ENCODE data around the gene THAP4. TPM values are rescaled to one million over a fixed set of nuclear protein-coding genes. Genes with fewer than 3 reads are reported as not detected.

Gene THAP4
- polyA plus RNA-seq, 1 of the 3 experiments (the other 2 are of a cell fraction): 64.7 TPM

DNA sequence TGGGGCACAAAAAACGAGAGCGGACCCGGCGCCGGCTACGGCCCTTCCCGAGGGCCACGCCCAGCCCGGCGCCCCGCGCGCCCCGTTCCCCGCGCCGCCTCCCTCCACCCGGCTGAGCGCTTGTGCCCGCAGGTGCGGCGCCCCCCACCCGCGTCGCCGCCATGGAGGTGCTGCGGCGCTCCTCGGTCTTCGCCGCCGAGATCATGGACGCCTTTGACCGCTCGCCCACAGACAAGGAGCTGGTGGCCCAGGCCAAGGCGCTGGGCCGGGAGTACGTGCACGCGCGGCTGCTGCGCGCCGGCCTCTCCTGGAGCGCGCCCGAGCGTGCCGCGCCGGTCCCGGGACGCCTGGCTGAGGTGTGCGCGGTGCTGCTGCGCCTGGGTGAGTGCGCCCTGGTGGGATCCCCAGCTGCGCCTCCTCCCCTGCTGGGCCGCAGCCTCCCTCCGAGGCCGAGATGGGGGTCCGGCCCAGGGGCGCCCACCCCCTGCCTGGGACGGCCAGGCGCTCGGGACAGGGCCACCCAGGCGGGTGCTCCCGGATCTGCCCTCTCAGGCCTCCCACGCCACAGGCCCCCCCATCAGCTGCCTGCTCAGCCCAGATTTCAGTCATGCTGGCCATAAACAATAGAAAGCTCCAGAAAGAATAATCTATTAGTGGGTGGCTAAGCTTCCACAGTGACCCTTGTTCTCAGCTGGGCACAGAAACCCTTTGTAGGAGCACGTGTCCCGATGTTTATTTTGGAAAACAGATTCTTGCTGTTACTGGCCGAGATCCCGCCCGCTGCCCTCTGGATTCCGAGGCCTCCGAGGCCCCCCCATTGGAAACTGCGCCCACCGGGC is 77.4 kb downstream of the THAP4 start (continued):
- TF ChIP-seq, protein P1, sequence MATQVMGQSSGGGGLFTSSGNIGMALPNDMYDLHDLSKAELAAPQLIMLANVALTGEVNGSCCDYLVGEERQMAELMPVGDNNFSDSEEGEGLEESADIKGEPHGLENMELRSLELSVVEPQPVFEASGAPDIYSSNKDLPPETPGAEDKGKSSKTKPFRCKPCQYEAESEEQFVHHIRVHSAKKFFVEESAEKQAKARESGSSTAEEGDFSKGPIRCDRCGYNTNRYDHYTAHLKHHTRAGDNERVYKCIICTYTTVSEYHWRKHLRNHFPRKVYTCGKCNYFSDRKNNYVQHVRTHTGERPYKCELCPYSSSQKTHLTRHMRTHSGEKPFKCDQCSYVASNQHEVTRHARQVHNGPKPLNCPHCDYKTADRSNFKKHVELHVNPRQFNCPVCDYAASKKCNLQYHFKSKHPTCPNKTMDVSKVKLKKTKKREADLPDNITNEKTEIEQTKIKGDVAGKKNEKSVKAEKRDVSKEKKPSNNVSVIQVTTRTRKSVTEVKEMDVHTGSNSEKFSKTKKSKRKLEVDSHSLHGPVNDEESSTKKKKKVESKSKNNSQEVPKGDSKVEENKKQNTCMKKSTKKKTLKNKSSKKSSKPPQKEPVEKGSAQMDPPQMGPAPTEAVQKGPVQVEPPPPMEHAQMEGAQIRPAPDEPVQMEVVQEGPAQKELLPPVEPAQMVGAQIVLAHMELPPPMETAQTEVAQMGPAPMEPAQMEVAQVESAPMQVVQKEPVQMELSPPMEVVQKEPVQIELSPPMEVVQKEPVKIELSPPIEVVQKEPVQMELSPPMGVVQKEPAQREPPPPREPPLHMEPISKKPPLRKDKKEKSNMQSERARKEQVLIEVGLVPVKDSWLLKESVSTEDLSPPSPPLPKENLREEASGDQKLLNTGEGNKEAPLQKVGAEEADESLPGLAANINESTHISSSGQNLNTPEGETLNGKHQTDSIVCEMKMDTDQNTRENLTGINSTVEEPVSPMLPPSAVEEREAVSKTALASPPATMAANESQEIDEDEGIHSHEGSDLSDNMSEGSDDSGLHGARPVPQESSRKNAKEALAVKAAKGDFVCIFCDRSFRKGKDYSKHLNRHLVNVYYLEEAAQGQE (IDR thresholded peaks at IDR 0.05; ENCODE audit: low read depth, low read length): no peak

DNA sequence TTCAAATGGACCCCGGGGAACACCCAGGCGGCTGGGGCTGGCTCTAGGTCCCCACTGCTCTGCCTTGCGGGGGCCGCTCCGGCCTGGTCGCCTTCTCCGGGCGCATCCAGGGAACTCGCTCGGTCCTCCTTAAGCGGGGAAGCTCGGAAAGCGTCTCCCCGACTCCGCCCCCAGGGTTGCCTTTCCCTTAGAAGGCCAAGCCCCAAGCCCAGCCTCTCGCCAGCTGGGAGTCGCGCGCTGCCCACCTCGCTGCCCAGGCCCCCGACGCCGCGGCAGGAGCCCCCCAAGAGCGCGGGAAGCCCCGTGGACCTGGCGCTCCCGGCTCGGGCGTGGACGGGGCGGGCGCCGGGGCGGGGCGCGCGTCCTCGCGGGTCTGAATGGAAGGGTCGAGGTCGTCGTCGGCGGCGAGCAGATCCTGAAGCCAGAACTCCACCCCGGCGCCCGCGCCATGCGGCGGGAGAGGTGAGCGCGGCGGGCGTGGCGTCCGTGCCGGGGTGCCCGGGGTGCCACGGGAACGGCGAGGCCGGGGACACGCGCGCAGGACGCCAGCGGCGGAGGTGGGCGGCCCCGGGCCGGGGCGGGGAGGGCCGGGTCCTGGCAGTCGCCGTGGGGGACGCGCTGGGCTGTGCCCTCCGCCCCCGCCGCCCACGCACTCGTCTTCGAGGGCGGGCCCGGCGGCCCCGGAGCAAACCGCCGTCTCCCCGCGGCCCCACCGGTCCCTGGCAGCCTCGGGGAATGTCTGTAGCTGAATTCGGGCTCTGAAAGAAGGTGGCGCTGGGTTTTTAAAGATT is 78.2 kb downstream of the THAP4 start, which contains the start of gene BOK:
Gene BOK (plus strand): TSS at position 214 of the 791 bp plus-strand sequence. CDS start 739 bp downstream, outside the sequence.
- no peaks in the 10 kb centered on the region for H3K79me2 ChIP-seq (ENCODE audit: insufficient read depth)

More for the DNA sequence above, 78.2 kb downstream of the THAP4 start, which contains the start of gene BOK:
- DNase-seq: peak; percentile 65
- POLR2A ChIA-PET: no interaction called here
- Histone ChIP-seq H3F3A (replicated peaks; ENCODE audit: insufficient read depth) (no peaks in the 10 kb centered on the region), H3K9ac (no peak within 1 kb of the TSS), H3K4me2 (peak within 1 kb of the TSS; percentile 15; the same call in 1 of the 2 replicates), H3K4me1 (ENCODE audit: control insufficient read depth in 1 of 2, insufficient read depth in 2 of 2, low read depth in 1 of 2, low read length in 1 of 2) (peaks cover 0 to 29% of the 10 kb centered on the region in 2 experiments; a peak in 1 of 4 replicates), H3K9me2 (no peaks in the 10 kb centered on the region), H4K20me1 (ENCODE audit: insufficient read depth) (no peaks in the 10 kb centered on the region), H3K9me3 (peaks cover 12% of the 10 kb centered on the region; the same call in 1 of the 2 replicates), H3K4me3 (ENCODE audit: low read depth in 2 of 2, low read length in 1 of 2) (peak within 1 kb of the TSS; percentile 45 to 49; a peak in 3 of 4 replicates), H3K36me3 (replicated peaks in 1 of 2; ENCODE audit: control insufficient read depth in 1 of 2, insufficient read depth in 2 of 2, low read length in 1 of 2) (no peaks in the 10 kb centered on the region), H3K27ac (ENCODE audit: low read depth in 2 of 2, low read length in 1 of 2) (no peak within 1 kb of the TSS; a peak in 1 of 4 replicates), H3K27me3 (ENCODE audit: insufficient read depth) (peaks cover 8% of the 10 kb centered on the region; the same call in 1 of the 2 replicates), H2AFZ (ENCODE audit: low read depth) (0 out of 2 replicates have a peak within 1 kb of the TSS, but pooled peaks have one; percentile 68)
- WGBS (ENCODE audit: low lambda C conversion rate): 2% methylated on average over 14 of the region's 98 CpGs
- CTCF ChIA-PET: interaction anchor here (0.7 kb wide), 1 partner anchor 10 kb away, joined by 3 read pairs; no protein-coding TSS in a partner anchor
- TF ChIP-seq RXRA (IDR thresholded peaks at IDR 0.05; ENCODE audit: borderline replicate concordance, low read depth): no peak
- no peak for TF ChIP-seq EZH2phosphoT487 (IDR thresholded peaks at IDR 0.05; ENCODE audit: borderline replicate concordance, low read depth)
- TF ChIP-seq MAX (IDR thresholded peaks at IDR 0.05; ENCODE audit: low read depth): no peak
- no peak for TF ChIP-seq NRF1 (IDR thresholded peaks at IDR 0.05; ENCODE audit: low read depth, low read length)
- TF ChIP-seq ELF1 (IDR thresholded peaks at IDR 0.05): no peak
- TF ChIP-seq, protein P2, sequence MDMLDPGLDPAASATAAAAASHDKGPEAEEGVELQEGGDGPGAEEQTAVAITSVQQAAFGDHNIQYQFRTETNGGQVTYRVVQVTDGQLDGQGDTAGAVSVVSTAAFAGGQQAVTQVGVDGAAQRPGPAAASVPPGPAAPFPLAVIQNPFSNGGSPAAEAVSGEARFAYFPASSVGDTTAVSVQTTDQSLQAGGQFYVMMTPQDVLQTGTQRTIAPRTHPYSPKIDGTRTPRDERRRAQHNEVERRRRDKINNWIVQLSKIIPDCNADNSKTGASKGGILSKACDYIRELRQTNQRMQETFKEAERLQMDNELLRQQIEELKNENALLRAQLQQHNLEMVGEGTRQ (IDR thresholded peaks at IDR 0.05; ENCODE audit: borderline replicate concordance, low read depth, low read length): no peak
- TF ChIP-seq, protein P3, sequence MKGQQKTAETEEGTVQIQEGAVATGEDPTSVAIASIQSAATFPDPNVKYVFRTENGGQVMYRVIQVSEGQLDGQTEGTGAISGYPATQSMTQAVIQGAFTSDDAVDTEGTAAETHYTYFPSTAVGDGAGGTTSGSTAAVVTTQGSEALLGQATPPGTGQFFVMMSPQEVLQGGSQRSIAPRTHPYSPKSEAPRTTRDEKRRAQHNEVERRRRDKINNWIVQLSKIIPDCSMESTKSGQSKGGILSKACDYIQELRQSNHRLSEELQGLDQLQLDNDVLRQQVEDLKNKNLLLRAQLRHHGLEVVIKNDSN (IDR thresholded peaks at IDR 0.05; ENCODE audit: borderline replicate concordance, low read depth): no peak
- no peak for TF ChIP-seq FOXM1 (IDR thresholded peaks at IDR 0.05; ENCODE audit: low read depth)
- TF ChIP-seq RAD21 (IDR thresholded peaks at IDR 0.05; ENCODE audit: low read length): no peak
- TF ChIP-seq FOXJ3 (CRISPR knock-in tag; IDR thresholded peaks at IDR 0.05): no peak
- no peak for TF ChIP-seq JUND (IDR thresholded peaks at IDR 0.05)
- TF ChIP-seq CTCF (IDR thresholded peaks at IDR 0.05): no peak
- TF ChIP-seq TEAD4 (IDR thresholded peaks at IDR 0.05; ENCODE audit: borderline replicate concordance, insufficient read depth): no peak
- TF ChIP-seq MEF2A (IDR thresholded peaks at IDR 0.05; ENCODE audit: borderline replicate concordance, low read depth): no peak
- no peak for TF ChIP-seq RCOR1 (IDR thresholded peaks at IDR 0.05; ENCODE audit: low read length)
